Activated T-cell treated with anti-CD3 and anti-CD28 coated beads, Interleukin-2, amount 50 U/mL, for 4 hours (primary cell): ENCODE measurements around the gene EPHB2. TPM values are rescaled to one million over a fixed set of nuclear protein-coding genes. Genes with fewer than 3 reads are reported as not detected.

Experiments
- ATAC-seq, 2 donors: fragments of 200-7000 bp; cut with Tn5 transposase; one replicate each; pipeline ENCODE4 v1.10.0; 2021
- DNase-seq: peaks from one replicate; pipeline ENCODE4 v3.0.0-alpha.2; 2020
- H3K27me3 Mint-ChIP-seq: one replicate; pipeline ENCODE4 v1.8.0; 2021; ENCODE audit warnings: low read depth, mixed read lengths
- H3K36me3 Mint-ChIP-seq: one replicate; pipeline ENCODE4 v1.8.0; 2022; ENCODE audit warnings: mixed read lengths; ENCODE audit not compliant: insufficient read depth
- H3K4me1 Mint-ChIP-seq: one replicate; pipeline ENCODE4 v1.8.0; 2021; ENCODE audit warnings: low read depth, mixed read lengths
- H3K4me3 Mint-ChIP-seq: one replicate; pipeline ENCODE4 v1.8.0; 2021; ENCODE audit warnings: mild to moderate bottlenecking, moderate library complexity, mixed read lengths
- H3K9me3 Mint-ChIP-seq: one replicate; pipeline ENCODE4 v1.8.0; 2021; ENCODE audit warnings: mixed read lengths
- total RNA-seq, 3 donors: library from RNA; stranded (reverse); gene quantifications; one replicate each; pipeline ENCODE4 v1.2.1, GENCODE V29; 2021

Gene EPHB2
- total RNA-seq, 3 donors from 2014 or later = 0.15 to 0.68 (median 0.16) TPM

DNA sequence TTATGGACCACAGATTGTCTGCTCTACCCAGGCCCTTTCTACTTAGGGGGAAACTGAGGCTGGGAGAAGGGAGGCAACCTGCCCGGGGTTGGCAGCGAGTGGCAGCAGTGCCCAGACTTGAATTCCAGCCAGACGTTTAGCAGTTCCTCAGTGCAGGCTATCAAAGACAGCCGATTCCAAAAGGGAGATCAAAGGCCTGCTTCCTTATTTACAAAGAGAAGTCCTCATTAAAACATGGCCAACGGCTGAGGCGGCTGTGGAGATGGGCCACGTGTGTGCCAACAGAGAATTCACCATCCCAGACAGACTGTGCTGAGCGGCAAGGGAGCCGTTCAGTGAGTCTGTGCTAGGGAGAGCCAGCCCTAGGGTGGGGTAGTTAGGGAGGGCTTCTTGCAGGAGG is 29.9 kb upstream of the EPHB2 start:
- Mint-ChIP-seq H3K36me3 (no peaks in the 10 kb centered on the region), H3K4me3 (no peak overlapping the region), H3K4me1 (no peaks in the 10 kb centered on the region), H3K27me3 (peaks cover 15% of the 10 kb centered on the region), H3K9me3 (no peaks in the 10 kb centered on the region)
- DNase-seq = no peak
- no peak for ATAC-seq

DNA sequence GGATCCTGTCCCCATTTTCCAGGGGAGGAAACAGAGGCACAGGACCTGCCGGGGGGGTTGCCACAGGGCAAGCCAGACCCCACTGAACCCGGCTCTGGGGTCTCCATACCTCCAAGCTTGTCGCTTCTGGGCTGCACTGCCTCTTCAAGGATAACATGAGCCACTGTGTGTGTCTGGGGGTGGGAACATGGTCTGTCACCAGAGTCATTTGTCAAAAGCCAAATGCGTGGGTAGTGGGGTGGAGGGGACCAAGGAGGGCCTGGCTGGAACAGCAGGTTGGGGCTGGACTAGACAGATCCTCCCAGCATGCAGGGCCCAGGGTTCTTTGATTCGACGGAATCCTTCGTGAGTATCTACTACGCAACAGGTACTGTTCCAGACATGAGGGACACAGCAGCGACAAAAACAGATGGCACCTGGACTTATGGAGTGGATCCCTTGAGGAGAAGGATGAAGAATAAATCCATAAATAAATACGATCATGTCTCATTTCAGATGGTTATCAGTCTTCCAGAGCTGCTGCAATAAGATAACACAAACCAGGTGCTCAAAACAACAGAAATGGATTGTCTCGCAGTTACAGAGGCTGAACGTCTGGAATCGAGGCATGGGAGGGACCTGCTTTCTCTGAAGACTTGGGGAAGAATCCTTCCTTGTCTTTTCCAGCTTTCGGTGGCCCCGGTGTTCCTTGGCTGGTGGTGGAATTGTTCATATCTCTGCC is 28.9 kb upstream of the EPHB2 start:
- Mint-ChIP-seq H3K36me3 (no peaks in the 10 kb centered on the region), H3K4me3 (no peak overlapping the region), H3K9me3 (no peaks in the 10 kb centered on the region), H3K4me1 (no peaks in the 10 kb centered on the region), H3K27me3 (peaks cover 15% of the 10 kb centered on the region)
- DNase-seq (no peak), ATAC-seq (no peak)

DNA sequence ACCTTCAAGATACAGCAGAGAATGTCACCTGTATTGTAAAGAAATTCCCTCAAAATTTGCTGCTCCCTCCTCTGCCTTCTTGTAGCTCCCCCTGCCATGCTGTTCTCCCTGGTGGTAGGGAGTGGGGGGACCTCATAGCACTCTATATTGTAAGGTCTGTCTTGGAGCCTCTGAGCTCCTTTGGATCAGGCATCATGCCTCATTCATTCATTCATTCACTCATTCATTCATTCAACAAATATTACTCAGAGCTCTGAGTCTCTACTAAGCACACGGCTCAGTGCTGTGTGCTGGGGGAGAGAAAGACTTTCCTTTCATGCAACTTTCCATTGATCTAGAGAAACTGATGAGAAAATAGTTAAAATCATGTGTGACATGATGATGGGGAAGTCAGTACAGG is 27.1 kb upstream of the EPHB2 start:
- H3K4me3 Mint-ChIP-seq = no peak overlapping the region
- no peak for ATAC-seq
- no peak for DNase-seq
- no peaks in the 10 kb centered on the region for H3K36me3 Mint-ChIP-seq
- no peaks in the 10 kb centered on the region for H3K4me1 Mint-ChIP-seq
- no peaks in the 10 kb centered on the region for H3K9me3 Mint-ChIP-seq
- peaks cover 24% of the 10 kb centered on the region for H3K27me3 Mint-ChIP-seq

DNA sequence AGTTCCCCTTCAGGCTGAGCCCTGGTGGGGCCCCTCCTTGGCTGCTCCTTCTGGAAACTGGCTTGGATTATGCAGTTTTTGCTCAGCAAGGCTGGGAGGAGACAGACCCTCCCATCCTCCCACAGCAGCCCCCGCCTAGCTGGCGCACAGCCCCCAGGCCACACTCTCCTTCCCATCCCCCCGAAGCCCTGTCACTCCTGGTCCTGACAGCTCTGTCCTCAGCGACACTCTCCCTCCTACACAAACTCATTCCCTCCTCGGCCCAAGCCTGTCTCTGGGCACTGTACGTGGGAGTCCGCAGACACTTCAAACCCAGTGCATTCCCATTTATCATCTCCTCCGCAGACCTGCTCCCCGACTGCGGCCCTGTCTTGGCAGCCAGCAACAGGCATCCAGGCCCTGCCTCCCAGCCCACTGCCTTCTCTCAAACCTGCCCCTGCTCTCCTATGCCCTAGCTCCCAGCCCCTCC is 25.0 kb upstream of the EPHB2 start:
- no peaks in the 10 kb centered on the region for H3K9me3 Mint-ChIP-seq
- H3K4me3 Mint-ChIP-seq = no peak overlapping the region
- DNase-seq (no peak), ATAC-seq (no peak)
- H3K36me3 Mint-ChIP-seq = no peaks in the 10 kb centered on the region
- H3K27me3 Mint-ChIP-seq = peaks cover 26% of the 10 kb centered on the region
- H3K4me1 Mint-ChIP-seq = no peaks in the 10 kb centered on the region

DNA sequence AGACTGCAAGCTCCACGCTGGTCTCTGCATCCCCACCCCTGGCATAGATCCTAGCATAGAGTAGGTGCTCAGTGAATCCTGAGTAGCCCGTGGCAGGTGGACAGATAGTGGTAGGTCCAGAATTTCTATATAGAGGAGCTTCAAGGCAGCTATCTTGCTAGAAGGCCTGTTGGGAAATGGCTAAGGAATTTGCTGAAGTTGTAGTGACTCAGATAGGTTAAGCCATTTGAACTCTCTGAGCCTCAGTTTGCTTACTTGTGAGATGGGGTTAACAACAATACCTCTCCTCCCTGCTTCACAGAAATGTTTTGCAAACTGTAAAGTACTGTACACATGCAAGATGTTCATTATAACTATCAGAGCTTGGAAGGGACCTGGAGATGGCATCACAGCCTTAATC is 23.4 kb upstream of the EPHB2 start:
- ATAC-seq = no peak
- Mint-ChIP-seq H3K4me3 (no peak overlapping the region), H3K4me1 (no peaks in the 10 kb centered on the region)

DNA sequence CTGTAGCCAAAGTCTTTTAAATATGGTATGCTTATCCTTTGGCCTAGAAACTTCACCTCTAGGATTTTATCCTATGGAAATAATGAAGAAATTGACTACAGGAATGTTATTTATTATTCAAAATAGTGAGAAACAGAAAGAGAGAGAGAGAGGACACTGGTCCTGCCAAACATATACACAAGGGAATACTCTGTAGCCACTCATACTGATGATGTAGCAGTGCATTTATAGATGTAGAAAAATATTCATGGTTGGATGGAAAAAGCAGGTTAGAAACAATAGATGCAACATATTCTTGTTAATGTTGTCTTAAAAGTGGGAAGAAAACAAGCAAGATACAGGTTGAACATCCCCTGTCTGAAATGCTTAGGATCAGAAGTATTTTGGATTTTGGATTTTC is 22.2 kb upstream of the EPHB2 start:
- ATAC-seq = no peak
- no peaks in the 10 kb centered on the region for H3K36me3 Mint-ChIP-seq
- H3K4me3 Mint-ChIP-seq = no peak overlapping the region
- no peaks in the 10 kb centered on the region for H3K9me3 Mint-ChIP-seq
- H3K27me3 Mint-ChIP-seq = peaks cover 22% of the 10 kb centered on the region
- no peaks in the 10 kb centered on the region for H3K4me1 Mint-ChIP-seq
- DNase-seq = no peak

More for the DNA sequence above, 23.4 kb upstream of the EPHB2 start:
- H3K27me3 Mint-ChIP-seq = peaks cover 22% of the 10 kb centered on the region
- DNase-seq = no peak
- no peaks in the 10 kb centered on the region for H3K9me3 Mint-ChIP-seq
- no peaks in the 10 kb centered on the region for H3K36me3 Mint-ChIP-seq

DNA sequence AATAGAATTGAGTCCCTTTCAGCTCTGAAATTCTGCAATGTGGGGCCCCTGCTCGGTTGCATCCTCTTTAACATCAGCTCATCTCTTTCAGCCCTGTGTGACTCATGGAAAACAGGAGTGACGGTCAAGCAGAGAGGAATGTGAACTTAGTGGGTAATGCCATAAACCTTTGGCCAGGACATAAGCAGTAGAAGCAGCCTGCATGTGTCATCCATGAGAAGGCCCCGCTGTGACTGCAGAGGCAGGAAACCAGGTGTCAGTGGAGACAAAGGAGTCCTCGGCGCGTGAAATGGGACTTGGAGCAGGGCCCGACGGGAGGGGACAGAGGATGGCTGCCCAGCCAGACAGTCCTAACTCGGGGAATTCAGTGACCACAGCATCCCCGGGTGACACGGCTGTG is 21.1 kb upstream of the EPHB2 start:
- no peaks in the 10 kb centered on the region for H3K4me1 Mint-ChIP-seq
- H3K36me3 Mint-ChIP-seq = no peaks in the 10 kb centered on the region
- H3K9me3 Mint-ChIP-seq = no peaks in the 10 kb centered on the region
- H3K27me3 Mint-ChIP-seq = peaks cover 15% of the 10 kb centered on the region
- ATAC-seq (no peak), DNase-seq (no peak)
- H3K4me3 Mint-ChIP-seq = no peak overlapping the region

DNA sequence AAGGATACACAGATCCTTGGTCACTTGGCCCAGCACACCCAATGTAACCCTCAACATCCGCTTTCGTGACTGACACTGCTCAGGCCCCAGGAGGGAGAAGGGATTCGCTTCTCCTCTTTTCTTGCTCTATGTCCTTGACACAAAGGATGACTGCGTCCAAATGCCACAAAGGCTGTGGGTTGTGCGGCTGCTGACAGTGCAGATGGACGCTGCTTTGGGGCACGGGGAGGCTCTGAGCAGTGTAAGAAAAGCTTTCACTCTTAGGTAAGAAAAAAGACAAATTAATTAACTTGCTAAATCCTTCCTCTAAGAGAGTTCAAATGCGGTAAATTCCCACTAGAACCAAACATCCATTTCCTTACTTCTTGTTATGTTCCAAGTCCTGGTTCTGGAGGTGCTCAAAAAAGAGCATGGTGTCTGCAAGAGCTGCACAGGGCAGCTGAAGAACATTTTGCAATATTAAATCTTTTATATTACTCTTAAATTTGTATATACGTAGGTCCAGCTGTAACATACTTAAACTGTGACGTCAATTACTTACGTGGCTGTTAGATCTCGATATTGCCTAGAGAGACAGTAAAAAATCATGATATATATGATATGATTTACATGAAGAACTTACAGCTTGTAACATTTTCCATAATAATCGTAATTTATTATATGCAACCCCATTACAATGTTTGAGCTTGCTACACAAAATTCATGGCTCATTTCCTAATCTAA is 19.4 kb upstream of the EPHB2 start:
- ATAC-seq (no peak), DNase-seq (no peak)
- Mint-ChIP-seq H3K4me1 (no peaks in the 10 kb centered on the region), H3K27me3 (peaks cover 11% of the 10 kb centered on the region), H3K36me3 (no peaks in the 10 kb centered on the region), H3K9me3 (no peaks in the 10 kb centered on the region), H3K4me3 (no peak overlapping the region)

DNA sequence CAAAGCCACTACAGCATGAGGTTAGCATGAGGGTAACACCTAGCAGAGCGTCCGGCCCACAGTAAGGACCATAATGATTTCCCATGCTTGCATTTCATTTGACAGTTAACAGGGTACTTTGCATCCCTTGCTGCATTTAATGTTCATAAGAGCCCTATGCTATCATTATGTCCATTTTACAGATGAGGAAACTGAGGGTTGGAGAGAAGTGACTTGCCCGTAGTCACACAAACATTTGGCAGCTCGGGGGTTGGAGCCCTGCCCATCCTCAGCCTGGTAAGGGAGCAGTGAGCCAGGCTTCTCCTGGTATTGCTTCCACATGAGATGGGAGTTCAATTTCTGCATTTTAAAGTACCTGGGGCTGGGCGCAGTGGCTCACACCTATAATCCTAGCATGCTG is 16.5 kb upstream of the EPHB2 start:
- DNase-seq (no peak), ATAC-seq (no peak)
- Mint-ChIP-seq H3K9me3 (no peaks in the 10 kb centered on the region), H3K4me1 (no peaks in the 10 kb centered on the region), H3K4me3 (no peak overlapping the region), H3K36me3 (no peaks in the 10 kb centered on the region), H3K27me3 (peaks cover under 1% of the 10 kb centered on the region)

DNA sequence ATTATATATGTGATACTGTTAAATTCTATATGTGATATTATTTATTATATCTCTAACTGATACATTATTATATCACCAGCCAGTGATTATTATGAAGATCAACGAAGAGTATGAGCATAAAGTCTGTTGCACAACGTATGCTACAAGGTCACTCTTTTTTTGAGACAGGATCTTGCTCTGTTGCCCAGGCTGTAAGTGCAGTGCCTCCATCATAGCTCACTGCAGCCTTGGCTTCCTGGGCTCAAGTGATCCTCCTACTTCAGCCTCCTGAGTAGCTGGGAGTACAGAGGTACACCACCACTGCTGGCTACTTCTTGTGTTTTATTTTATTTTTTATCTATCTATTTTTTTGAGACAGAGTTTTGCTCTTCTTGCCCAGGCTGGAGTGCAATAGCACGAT is 14.0 kb upstream of the EPHB2 start:
- Mint-ChIP-seq H3K9me3 (no peaks in the 10 kb centered on the region), H3K27me3 (peaks cover 6% of the 10 kb centered on the region), H3K36me3 (no peaks in the 10 kb centered on the region), H3K4me3 (no peak overlapping the region), H3K4me1 (no peaks in the 10 kb centered on the region)
- DNase-seq (no peak), ATAC-seq (no peak)

DNA sequence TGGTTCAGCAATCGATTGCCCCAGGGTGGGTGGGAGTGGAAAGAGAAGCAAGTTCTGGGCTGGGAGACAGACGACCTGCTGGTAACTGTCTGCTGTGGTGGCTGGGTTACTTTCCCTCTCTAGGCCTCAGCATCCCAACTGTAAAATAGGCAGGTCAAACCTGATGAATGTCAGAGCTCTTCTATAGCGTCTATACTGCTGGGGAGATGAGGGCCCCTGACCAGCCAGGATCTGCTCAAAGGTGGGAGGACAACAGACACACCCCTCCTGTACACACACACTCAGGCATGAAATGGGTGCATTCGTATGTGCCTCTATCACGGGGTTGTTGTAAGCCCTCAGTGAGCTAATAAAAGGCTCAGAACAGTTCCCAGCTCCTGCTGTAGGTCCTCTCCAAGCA is 12.7 kb upstream of the EPHB2 start:
- no peaks in the 10 kb centered on the region for H3K36me3 Mint-ChIP-seq
- no peaks in the 10 kb centered on the region for H3K4me1 Mint-ChIP-seq
- H3K27me3 Mint-ChIP-seq = peaks cover 6% of the 10 kb centered on the region
- ATAC-seq (no peak), DNase-seq (no peak)
- no peaks in the 10 kb centered on the region for H3K9me3 Mint-ChIP-seq
- no peak overlapping the region for H3K4me3 Mint-ChIP-seq

DNA sequence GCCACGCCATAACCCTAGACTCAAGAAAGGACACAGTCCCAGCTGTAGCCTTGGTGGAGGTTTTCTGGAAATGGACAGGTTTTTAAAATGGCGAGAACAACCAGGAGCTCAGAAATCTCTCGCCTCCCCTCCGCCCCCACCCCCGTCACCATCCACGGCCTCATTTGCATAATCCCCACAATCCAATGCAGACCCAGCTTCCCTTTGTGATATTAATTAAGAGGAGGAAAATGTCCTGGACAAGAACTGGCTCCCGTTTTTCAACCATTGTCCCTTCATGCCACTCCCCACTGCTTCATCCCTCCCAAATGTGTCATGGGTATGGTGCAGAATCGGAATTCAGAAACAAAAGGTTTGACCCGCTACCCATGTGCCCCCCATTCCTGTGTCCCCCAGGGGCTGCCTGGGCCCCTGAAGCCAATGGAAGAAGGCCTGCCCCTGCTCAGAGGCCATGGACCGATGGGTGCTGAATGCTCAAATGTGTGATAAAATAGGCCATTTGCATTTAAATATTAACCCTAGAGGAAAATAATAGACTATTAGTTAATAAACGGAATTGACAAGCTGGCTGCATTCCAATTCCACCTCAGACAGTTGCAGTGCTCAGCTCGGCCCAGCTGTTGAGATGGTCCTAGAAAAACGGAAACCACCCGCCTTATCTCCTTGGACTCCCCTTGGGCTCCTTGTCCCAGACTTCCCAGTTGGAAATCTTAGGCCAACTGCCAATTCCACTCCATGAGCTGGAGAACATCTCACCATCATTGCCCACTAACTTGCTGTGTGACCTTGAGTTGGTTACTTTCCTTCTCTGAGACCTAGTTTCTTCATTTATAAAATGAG is 10.7 kb upstream of the EPHB2 start:
- no peaks in the 10 kb centered on the region for H3K36me3 Mint-ChIP-seq
- H3K4me3 Mint-ChIP-seq = no peak overlapping the region
- DNase-seq (no peak), ATAC-seq (no peak)
- peaks cover 6% of the 10 kb centered on the region for H3K27me3 Mint-ChIP-seq
- no peaks in the 10 kb centered on the region for H3K4me1 Mint-ChIP-seq
- no peaks in the 10 kb centered on the region for H3K9me3 Mint-ChIP-seq

DNA sequence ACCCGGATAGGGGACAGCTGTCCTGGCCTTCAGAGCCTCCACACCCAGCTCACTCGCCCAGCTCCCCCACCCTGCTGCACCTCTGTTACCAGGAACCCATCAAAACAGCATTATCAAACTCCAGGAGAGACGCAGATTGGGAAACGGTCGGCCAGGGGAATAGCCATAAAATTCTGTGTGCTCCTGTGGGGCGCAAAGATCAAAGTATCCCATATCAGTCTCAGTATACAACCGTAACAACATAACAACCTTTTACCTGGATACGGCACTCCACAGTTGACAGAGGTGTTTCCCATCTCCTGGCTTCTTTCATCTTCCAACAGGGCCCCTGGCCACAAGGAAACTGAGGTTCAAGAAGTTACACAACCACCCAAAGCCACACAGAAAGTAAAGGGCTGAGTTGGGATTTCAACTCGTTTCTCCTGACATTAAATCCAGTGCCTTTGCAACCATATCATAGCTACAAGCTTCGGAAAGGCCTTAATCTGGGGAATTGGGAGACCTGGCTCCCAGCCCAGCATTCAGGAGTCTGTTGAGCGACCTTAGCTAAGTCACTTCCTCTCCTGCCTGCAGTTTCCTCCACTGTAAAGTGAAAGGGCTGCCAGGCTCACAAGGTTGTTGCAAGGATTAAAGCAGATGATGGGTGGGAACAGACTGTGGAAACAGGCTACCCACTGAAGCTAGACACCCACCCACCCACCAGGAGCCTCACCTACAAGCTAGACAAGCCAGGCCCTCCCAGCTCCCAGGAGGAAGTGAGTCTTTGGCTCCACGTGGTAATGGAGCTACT is 8.1 kb upstream of the EPHB2 start:
- H3K27me3 Mint-ChIP-seq = peaks cover 17% of the 10 kb centered on the region
- DNase-seq (no peak), ATAC-seq (no peak)
- no peaks in the 10 kb centered on the region for H3K4me1 Mint-ChIP-seq
- H3K4me3 Mint-ChIP-seq = no peak overlapping the region
- H3K9me3 Mint-ChIP-seq = no peaks in the 10 kb centered on the region
- H3K36me3 Mint-ChIP-seq = no peaks in the 10 kb centered on the region
